SK-N-SH (cell line): ENCODE results near the gene ITGA1.

Experiments used
- EZH2phosphoT487 ChIP-seq: fragments of 200-600 bp; sonication (generic); IDR thresholded peaks from 2 replicates; pipeline ENCODE4 v1.6.1; 2017; ENCODE audit warnings: low read depth, mixed run types, mild to moderate bottlenecking, antibody characterized with exemption, moderate library complexity, borderline replicate concordance
- JUND ChIP-seq: IDR thresholded peaks from 2 replicates; pipeline ENCODE4 v1.4.0; 2012
- MXI1 ChIP-seq: IDR thresholded peaks from 2 replicates; pipeline ENCODE4 v1.6.1; 2012; ENCODE audit warnings: mild to moderate bottlenecking, low read depth, low read length, improper control_type of control experiment
- RFX5 ChIP-seq: IDR thresholded peaks from 2 replicates; pipeline ENCODE4 v1.6.1; 2012; ENCODE audit warnings: mild to moderate bottlenecking, improper control_type of control experiment, low read length
- TAF1 ChIP-seq: IDR thresholded peaks from 2 replicates; pipeline ENCODE4 v1.6.1; 2012; ENCODE audit warnings: low read depth, mild to moderate bottlenecking, low read length, moderate library complexity, borderline replicate concordance
- TCF12 ChIP-seq: IDR thresholded peaks from 2 replicates; pipeline ENCODE4 v1.4.0; 2012
- TF ChIP-seq, protein P1 (sequence below): fragments of 200-600 bp; sonication (generic); IDR thresholded peaks from 2 replicates; pipeline ENCODE4 v1.6.1; 2017; ENCODE audit warnings: antibody characterized with exemption, mild to moderate bottlenecking, moderate library complexity
- TF ChIP-seq, protein P2 (sequence below): IDR thresholded peaks from 2 replicates; pipeline ENCODE4 v1.4.0; 2012; ENCODE audit warnings: low read depth
- TF ChIP-seq, protein P3 (sequence below): IDR thresholded peaks from 2 replicates; pipeline ENCODE4 v1.4.0; 2012; ENCODE audit warnings: low read depth, borderline replicate concordance

DNA sequence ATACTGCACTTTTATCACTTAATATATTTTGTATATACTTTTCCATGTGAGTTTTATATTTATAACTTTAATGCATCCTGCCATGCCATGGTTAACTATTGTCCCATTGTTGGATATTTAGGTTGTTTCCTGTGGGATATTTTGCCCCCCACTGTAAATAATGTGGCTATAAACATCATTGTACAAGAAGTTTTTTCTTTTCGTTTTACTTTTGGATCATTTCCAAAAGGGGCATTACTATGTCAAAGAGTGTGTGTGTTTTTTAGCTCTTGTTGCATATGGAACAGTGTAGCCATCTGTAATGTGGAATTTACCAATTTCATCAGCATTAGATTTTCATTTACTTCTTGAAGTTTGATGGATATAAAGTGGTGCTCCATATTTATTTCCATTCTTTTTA, 214.8 kb downstream of the ITGA1 start:
- TF ChIP-seq, protein P1, sequence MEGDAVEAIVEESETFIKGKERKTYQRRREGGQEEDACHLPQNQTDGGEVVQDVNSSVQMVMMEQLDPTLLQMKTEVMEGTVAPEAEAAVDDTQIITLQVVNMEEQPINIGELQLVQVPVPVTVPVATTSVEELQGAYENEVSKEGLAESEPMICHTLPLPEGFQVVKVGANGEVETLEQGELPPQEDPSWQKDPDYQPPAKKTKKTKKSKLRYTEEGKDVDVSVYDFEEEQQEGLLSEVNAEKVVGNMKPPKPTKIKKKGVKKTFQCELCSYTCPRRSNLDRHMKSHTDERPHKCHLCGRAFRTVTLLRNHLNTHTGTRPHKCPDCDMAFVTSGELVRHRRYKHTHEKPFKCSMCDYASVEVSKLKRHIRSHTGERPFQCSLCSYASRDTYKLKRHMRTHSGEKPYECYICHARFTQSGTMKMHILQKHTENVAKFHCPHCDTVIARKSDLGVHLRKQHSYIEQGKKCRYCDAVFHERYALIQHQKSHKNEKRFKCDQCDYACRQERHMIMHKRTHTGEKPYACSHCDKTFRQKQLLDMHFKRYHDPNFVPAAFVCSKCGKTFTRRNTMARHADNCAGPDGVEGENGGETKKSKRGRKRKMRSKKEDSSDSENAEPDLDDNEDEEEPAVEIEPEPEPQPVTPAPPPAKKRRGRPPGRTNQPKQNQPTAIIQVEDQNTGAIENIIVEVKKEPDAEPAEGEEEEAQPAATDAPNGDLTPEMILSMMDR, result no peak
- TF ChIP-seq TCF12 (no peak), MXI1 (no peak), JUND (no peak), RFX5 (no peak), EZH2phosphoT487 (no peak), TAF1 (no peak)
- TF ChIP-seq, protein P2, sequence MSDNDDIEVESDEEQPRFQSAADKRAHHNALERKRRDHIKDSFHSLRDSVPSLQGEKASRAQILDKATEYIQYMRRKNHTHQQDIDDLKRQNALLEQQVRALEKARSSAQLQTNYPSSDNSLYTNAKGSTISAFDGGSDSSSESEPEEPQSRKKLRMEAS, result no peak
- TF ChIP-seq, protein P3, sequence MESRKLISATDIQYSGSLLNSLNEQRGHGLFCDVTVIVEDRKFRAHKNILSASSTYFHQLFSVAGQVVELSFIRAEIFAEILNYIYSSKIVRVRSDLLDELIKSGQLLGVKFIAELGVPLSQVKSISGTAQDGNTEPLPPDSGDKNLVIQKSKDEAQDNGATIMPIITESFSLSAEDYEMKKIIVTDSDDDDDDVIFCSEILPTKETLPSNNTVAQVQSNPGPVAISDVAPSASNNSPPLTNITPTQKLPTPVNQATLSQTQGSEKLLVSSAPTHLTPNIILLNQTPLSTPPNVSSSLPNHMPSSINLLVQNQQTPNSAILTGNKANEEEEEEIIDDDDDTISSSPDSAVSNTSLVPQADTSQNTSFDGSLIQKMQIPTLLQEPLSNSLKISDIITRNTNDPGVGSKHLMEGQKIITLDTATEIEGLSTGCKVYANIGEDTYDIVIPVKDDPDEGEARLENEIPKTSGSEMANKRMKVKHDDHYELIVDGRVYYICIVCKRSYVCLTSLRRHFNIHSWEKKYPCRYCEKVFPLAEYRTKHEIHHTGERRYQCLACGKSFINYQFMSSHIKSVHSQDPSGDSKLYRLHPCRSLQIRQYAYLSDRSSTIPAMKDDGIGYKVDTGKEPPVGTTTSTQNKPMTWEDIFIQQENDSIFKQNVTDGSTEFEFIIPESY, result no peak
